Naive thymus-derived CD4-positive, alpha-beta T cell (primary cell): ENCODE results near the gene MSH3. TPM values are rescaled to one million over a fixed set of nuclear protein-coding genes. Genes with fewer than 3 reads are reported as not detected.
A peak's percentile ranks its signal among the peaks of the same experiment; 100 is the strongest.

Experiments
- ATAC-seq: fragments of 150-1000 bp; cut with Tn5 transposase; 2 replicates; pipeline ENCODE4 v1.10.0; 2021; ENCODE audit warnings: mild to moderate bottlenecking, moderate library complexity
- CTCF ChIA-PET: fragments of 350-600 bp; sonication (Branson Sonifier 250); formaldehyde crosslinking; loops from one replicate; lab custom pipeline; 2021; ENCODE audit warnings: antibody characterized with exemption; lab: Charles Lee
- POLR2A ChIA-PET: fragments of 350-600 bp; sonication (Branson Sonifier 250); formaldehyde crosslinking; loops from one replicate; lab custom pipeline; 2021; ENCODE audit warnings: antibody characterized with exemption, inconsistent platforms; lab: Charles Lee
- DNase-seq, 9 donors: peaks; one replicate each; pipeline versions ENCODE4 v3.0.0 to v3.0.0-alpha.2; 2020 to 2022; ENCODE audit warnings: mixed read lengths in 1 of 9
- H3K27ac ChIP-seq: one replicate; pipeline ENCODE4 v1.7.0; 2013; ENCODE audit warnings: mild to moderate bottlenecking, low read depth, low read length, moderate library complexity
- H3K27me3 ChIP-seq, 2 donors: one replicate each; pipeline ENCODE4 v1.7.0; 2013; ENCODE audit warnings: low read length in 2 of 2, mild to moderate bottlenecking in 2 of 2, moderate library complexity in 2 of 2; ENCODE audit not compliant: control insufficient read depth in 2 of 2, insufficient read depth in 2 of 2
- H3K36me3 ChIP-seq, 3 experiments: 1 replicate in 2 of 3; 2 replicates in 1 of 3; pipeline ENCODE4 v1.7.0; 2013; ENCODE audit warnings: low read length in 3 of 3, mild to moderate bottlenecking in 3 of 3, moderate library complexity in 1 of 3; ENCODE audit not compliant: insufficient read depth in 3 of 3, control insufficient read depth in 2 of 3
- H3K4me1 ChIP-seq, 2 donors: one replicate each; pipeline ENCODE4 v1.7.0; 2013; ENCODE audit warnings: low read length in 2 of 2, mild to moderate bottlenecking in 2 of 2, moderate library complexity in 1 of 2; ENCODE audit not compliant: control insufficient read depth in 2 of 2, insufficient read depth in 2 of 2
- H3K4me3 ChIP-seq: 2 replicates; pipeline ENCODE4 v1.7.0; 2013; ENCODE audit warnings: mild to moderate bottlenecking, low read length
- H3K9me3 ChIP-seq, 3 experiments: 1 replicate in 2 of 3; 2 replicates in 1 of 3; pipeline ENCODE4 v1.7.0; 2013; ENCODE audit warnings: low read length in 3 of 3; ENCODE audit not compliant: control insufficient read depth in 2 of 3
- H3K27ac Mint-ChIP-seq, 9 donors: one replicate each; pipeline ENCODE4 v1.8.0; 2020 to 2022; ENCODE audit warnings: mixed read lengths in 9 of 9, mild to moderate bottlenecking in 8 of 9, moderate library complexity in 5 of 9, inconsistent platforms in 2 of 9
- H3K27me3 Mint-ChIP-seq, 5 donors: one replicate each; pipeline ENCODE4 v1.8.0; 2021 to 2022; ENCODE audit warnings: mixed read lengths in 5 of 5, mild to moderate bottlenecking in 1 of 5
- H3K36me3 Mint-ChIP-seq, 5 donors: one replicate each; pipeline ENCODE4 v1.8.0; 2020 to 2022; ENCODE audit warnings: mixed read lengths in 5 of 5, mild to moderate bottlenecking in 3 of 5, inconsistent platforms in 1 of 5
- H3K4me1 Mint-ChIP-seq, 7 donors: one replicate each; pipeline ENCODE4 v1.8.0; 2020 to 2022; ENCODE audit warnings: mixed read lengths in 7 of 7, mild to moderate bottlenecking in 3 of 7, inconsistent platforms in 1 of 7
- H3K4me3 Mint-ChIP-seq, 10 donors: one replicate each; pipeline ENCODE4 v1.8.0; 2020 to 2022; ENCODE audit warnings: mild to moderate bottlenecking in 10 of 10, mixed read lengths in 10 of 10, moderate library complexity in 6 of 10, inconsistent platforms in 2 of 10
- H3K9me3 Mint-ChIP-seq, 11 donors: one replicate each; pipeline ENCODE4 v1.8.0; 2020 to 2022; ENCODE audit warnings: mixed read lengths in 11 of 11, mild to moderate bottlenecking in 4 of 11, inconsistent platforms in 1 of 11, moderate library complexity in 1 of 11
- intact Hi-C, 2 donors: fragments of 100-400 bp; cut with micrococcal nuclease; formaldehyde crosslinking; loops; one replicate each; pipeline ENCODE4 v1.15.1; 2023
- polyA plus RNA-seq, 2 donors: library from polyadenylated mRNA; unstranded; fragments of 300-500 nt; fragmentation: Illumina TruSeq; gene quantifications; one replicate each; pipeline ENCODE4 v1.2.3, GENCODE V29; 2021
- total RNA-seq, 6 experiments: library from RNA in 5 of 6; stranded (reverse) in 5 of 6; gene quantifications; 1 replicate in 5 of 6; 2 replicates in 1 of 6; pipeline ENCODE4 v1.2.3 and lab custom pipeline; 2021 to 2026

Gene MSH3
- total and polyA plus RNA-seq, 7 experiments from 2014 or later, result 10.5 to 20.9 (median 13.0) TPM

DNA sequence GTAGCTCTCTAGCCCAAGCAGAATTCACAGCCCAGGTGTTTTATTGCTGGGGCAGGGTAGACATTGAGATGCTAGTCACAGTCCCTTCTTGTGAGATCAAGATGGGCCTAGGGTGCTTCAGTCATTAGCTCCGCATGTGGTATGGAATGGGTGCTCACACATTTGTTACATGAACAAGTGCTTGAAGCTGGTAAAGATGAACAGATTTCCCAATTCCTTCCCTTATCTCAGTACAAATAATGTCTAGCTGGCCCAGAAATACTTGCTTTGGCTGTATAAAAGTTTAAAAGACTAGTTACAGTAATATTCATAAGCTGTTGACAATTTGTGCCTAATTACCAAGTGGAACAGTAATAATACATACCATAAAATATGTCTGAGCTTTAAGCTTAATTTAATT lies 143.7 kb downstream of the MSH3 start:
- no peaks in the 10 kb centered on the region for H3K27me3 ChIP-seq
- CTCF ChIA-PET, result no interaction called here
- H3K36me3 ChIP-seq, result peaks cover 0 to 21% (median 0%) of the 10 kb centered on the region in 3 experiments
- H3K27ac ChIP-seq, result no peak overlapping the region
- ATAC-seq (no peak), DNase-seq (no peak)
- H3K4me3 ChIP-seq, result no peak overlapping the region
- Mint-ChIP-seq H3K27ac (no peak overlapping the region), H3K4me1 (no peaks in the 10 kb centered on the region), H3K4me3 (no peak overlapping the region), H3K9me3 (peaks cover 0 to 6% (median 0%) of the 10 kb centered on the region in 11 donors), H3K27me3 (no peaks in the 10 kb centered on the region), H3K36me3 (peaks cover 6 to 47% (median 31%) of the 10 kb centered on the region in 5 donors)
- POLR2A ChIA-PET, result no interaction called here
- no peaks in the 10 kb centered on the region for H3K4me1 ChIP-seq
- H3K9me3 ChIP-seq, result no peaks in the 10 kb centered on the region
- intact Hi-C loops, result no loop called here

- Mint-ChIP-seq H3K9me3 (peaks cover 0 to 9% (median 0%) of the 10 kb centered on the region in 11 donors), H3K4me3 (no peak overlapping the region), H3K36me3 (peaks cover 6 to 52% (median 36%) of the 10 kb centered on the region in 5 donors), H3K4me1 (no peaks in the 10 kb centered on the region), H3K27me3 (no peaks in the 10 kb centered on the region), H3K27ac (no peak overlapping the region)
- H3K4me3 ChIP-seq, result no peak overlapping the region
- intact Hi-C loops, result no loop called here
- ChIA-PET CTCF (interaction anchor here (0.8 kb wide), 1 partner anchor 10 kb away, joined by 5 read pairs; no protein-coding TSS in a partner anchor), POLR2A (no interaction called here)
- DNase-seq (no peak), ATAC-seq (no peak)
- no peaks in the 10 kb centered on the region for H3K9me3 ChIP-seq
- no peaks in the 10 kb centered on the region for H3K4me1 ChIP-seq
- H3K27me3 ChIP-seq, result no peaks in the 10 kb centered on the region
- H3K36me3 ChIP-seq, result peaks cover 0 to 17% (median 0%) of the 10 kb centered on the region in 3 experiments
- no peak overlapping the region for H3K27ac ChIP-seq
Observed at GRCh38 chr5:80798633-80799032, 144.2 kb downstream of the MSH3 start.

- Mint-ChIP-seq H3K4me1 (no peaks in the 10 kb centered on the region), H3K36me3 (peaks cover 6 to 54% (median 37%) of the 10 kb centered on the region in 5 donors), H3K4me3 (no peak overlapping the region), H3K9me3 (peaks cover 0 to 9% (median 0%) of the 10 kb centered on the region in 11 donors), H3K27ac (no peak overlapping the region), H3K27me3 (no peaks in the 10 kb centered on the region)
- ChIA-PET POLR2A (interaction anchor here (0.6 kb wide), 1 partner anchor 48 kb away, joined by 3 read pairs; no protein-coding TSS in a partner anchor), CTCF (interaction anchor here (0.6 to 0.8 kb wide), 2 partner anchors 11 to 169 kb away, joined by 4 to 5 read pairs; no protein-coding TSS in a partner anchor)
- H3K27me3 ChIP-seq, result no peaks in the 10 kb centered on the region
- intact Hi-C loops, result no loop called here
- H3K9me3 ChIP-seq, result no peaks in the 10 kb centered on the region
- H3K4me3 ChIP-seq, result no peak overlapping the region
- H3K27ac ChIP-seq, result no peak overlapping the region
- H3K36me3 ChIP-seq, result peaks cover 0 to 14% (median 0%) of the 10 kb centered on the region in 3 experiments
- DNase-seq (no peak), ATAC-seq (no peak)
- no peaks in the 10 kb centered on the region for H3K4me1 ChIP-seq
Observed at GRCh38 chr5:80799041-80799440, 144.6 kb downstream of the MSH3 start.

GRCh38 chr5:80799573-80799972 lies 145.1 kb downstream of the MSH3 start:
- no peaks in the 10 kb centered on the region for H3K27me3 Mint-ChIP-seq
- no peaks in the 10 kb centered on the region for H3K4me1 Mint-ChIP-seq
- Histone ChIP-seq H3K27me3 (no peaks in the 10 kb centered on the region), H3K4me3 (no peak overlapping the region), H3K36me3 (peaks cover 0 to 14% (median 0%) of the 10 kb centered on the region in 3 experiments), H3K4me1 (no peaks in the 10 kb centered on the region), H3K27ac (no peak overlapping the region), H3K9me3 (no peaks in the 10 kb centered on the region)
- ATAC-seq (no peak), DNase-seq (no peak)
- no peak overlapping the region for H3K4me3 Mint-ChIP-seq
- intact Hi-C loops, result no loop called here
- peaks cover 6 to 60% (median 39%) of the 10 kb centered on the region in 5 donors for H3K36me3 Mint-ChIP-seq
- H3K9me3 Mint-ChIP-seq, result peaks cover 0 to 9% (median 0%) of the 10 kb centered on the region in 11 donors
- ChIA-PET POLR2A (interaction anchor here (0.6 kb wide), 1 partner anchor 48 kb away, joined by 3 read pairs; no protein-coding TSS in a partner anchor), CTCF (interaction anchor here (0.6 kb wide), 1 partner anchor 169 kb away, joined by 4 read pairs; no protein-coding TSS in a partner anchor)
- H3K27ac Mint-ChIP-seq, result no peak overlapping the region

GRCh38 chr5:80804332-80804731 lies 149.9 kb downstream of the MSH3 start:
- ATAC-seq (no peak), DNase-seq (peak in 1 of 9 donors; percentile 5)
- peaks cover 0 to 13% (median 0%) of the 10 kb centered on the region in 7 donors for H3K4me1 Mint-ChIP-seq
- H3K27ac ChIP-seq, result no peak overlapping the region
- ChIA-PET POLR2A (no interaction called here), CTCF (interaction anchor here (0.6 kb wide), 1 partner anchor 28 kb away, joined by 3 read pairs; no protein-coding TSS in a partner anchor)
- H3K4me3 Mint-ChIP-seq, result no peak overlapping the region
- peaks cover 0 to 9% (median 0%) of the 10 kb centered on the region in 11 donors for H3K9me3 Mint-ChIP-seq
- H3K9me3 ChIP-seq, result no peaks in the 10 kb centered on the region
- no peaks in the 10 kb centered on the region for H3K27me3 ChIP-seq
- no peaks in the 10 kb centered on the region for H3K27me3 Mint-ChIP-seq
- peaks cover 0 to 59% (median 44%) of the 10 kb centered on the region in 5 donors for H3K36me3 Mint-ChIP-seq
- H3K4me1 ChIP-seq, result no peaks in the 10 kb centered on the region
- no peaks in the 10 kb centered on the region for H3K36me3 ChIP-seq
- no peak overlapping the region for H3K4me3 ChIP-seq
- H3K27ac Mint-ChIP-seq, result peak overlapping the region in 1 of 9 donors; percentile 57
- intact Hi-C loops, result loop anchor here in 1 of 2 donors (5.0 to 10.0 kb wide), 2 partner anchors 303 to 390 kb away; no protein-coding TSS in a partner anchor

DNA sequence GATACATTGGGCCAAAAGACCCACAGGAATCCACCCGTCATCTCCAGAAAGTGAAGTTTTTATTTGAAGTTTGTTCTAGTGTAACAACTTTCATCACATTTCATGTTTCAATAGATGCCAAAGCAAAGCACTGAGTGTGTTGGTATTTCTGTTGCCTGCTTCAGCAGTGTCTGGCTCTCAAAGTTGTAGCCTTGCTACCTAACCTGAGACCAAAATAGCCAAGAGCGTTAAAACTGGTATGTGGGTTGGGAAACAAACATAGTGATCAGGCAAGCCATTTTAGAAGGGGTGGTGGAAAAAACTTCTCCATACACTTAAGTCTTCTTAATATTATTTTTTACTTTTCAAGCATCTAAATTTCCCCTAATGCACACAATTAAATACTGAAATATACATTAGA lies 150.6 kb downstream of the MSH3 start:
- no peak for ATAC-seq
- POLR2A ChIA-PET, result no interaction called here
- intact Hi-C loops, result loop anchor here in 1 of 2 donors (10.0 kb wide), 1 partner anchor 390 kb away; no protein-coding TSS in a partner anchor
- CTCF ChIA-PET, result no interaction called here
- Mint-ChIP-seq H3K9me3 (peaks cover 0 to 9% (median 0%) of the 10 kb centered on the region in 11 donors), H3K27me3 (no peaks in the 10 kb centered on the region), H3K4me3 (no peak overlapping the region), H3K4me1 (peaks cover 0 to 17% (median 0%) of the 10 kb centered on the region in 7 donors), H3K36me3 (peaks cover 0 to 63% (median 46%) of the 10 kb centered on the region in 5 donors), H3K27ac (no peak overlapping the region)
- Histone ChIP-seq H3K4me3 (no peak overlapping the region), H3K36me3 (no peaks in the 10 kb centered on the region), H3K27me3 (no peaks in the 10 kb centered on the region), H3K9me3 (no peaks in the 10 kb centered on the region), H3K4me1 (no peaks in the 10 kb centered on the region), H3K27ac (no peak overlapping the region)
- no peak for DNase-seq
